ENCODE measurements around the gene SLC9A9.
"Not testable (repeated sequence)": the region's sequence is repeated elsewhere in the genome, so short reads cannot be mapped to it uniquely, and the experiment has no call there.

SLC9A9 gene

DNA sequence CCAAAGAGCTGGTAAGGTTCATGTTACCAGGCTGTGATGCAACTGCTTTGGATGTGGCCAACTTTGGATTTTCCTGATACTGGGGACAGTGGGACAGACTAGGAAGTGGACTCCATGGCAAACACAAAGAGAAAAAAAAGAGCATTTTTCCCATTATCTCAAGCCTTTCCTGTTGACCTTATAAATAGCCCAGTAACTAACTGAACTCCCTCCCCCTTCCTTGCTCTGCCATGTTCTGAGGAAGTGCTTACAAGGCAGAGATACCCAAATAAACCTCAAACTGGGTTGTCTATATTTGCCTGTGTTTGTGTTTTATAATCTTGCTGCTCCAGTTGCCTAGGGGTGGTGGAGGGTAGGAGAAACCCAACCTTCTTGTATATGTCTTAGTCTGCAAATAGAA is 27.3 kb upstream of the SLC9A9 start:
- H3K9me3 ChIP-seq (ENCODE audit: control insufficient read depth, insufficient read depth, low read length), result no peaks in the 10 kb centered on the region
- no peaks in the 10 kb centered on the region for H3K27me3 ChIP-seq (ENCODE audit: control insufficient read depth, insufficient read depth, low read length)
- H3K27ac ChIP-seq (ENCODE audit: low read length), result no peak overlapping the region
- H3K4me3 ChIP-seq (ENCODE audit: low read length), result no peak overlapping the region
- no peaks in the 10 kb centered on the region for H3K36me3 ChIP-seq (ENCODE audit: control insufficient read depth, insufficient read depth, low read length)
- H3K4me1 ChIP-seq (ENCODE audit: control insufficient read depth, insufficient read depth, low read length), result no peaks in the 10 kb centered on the region
- DNase-seq (ENCODE audit: low read depth, low spot score), result no peak

DNA sequence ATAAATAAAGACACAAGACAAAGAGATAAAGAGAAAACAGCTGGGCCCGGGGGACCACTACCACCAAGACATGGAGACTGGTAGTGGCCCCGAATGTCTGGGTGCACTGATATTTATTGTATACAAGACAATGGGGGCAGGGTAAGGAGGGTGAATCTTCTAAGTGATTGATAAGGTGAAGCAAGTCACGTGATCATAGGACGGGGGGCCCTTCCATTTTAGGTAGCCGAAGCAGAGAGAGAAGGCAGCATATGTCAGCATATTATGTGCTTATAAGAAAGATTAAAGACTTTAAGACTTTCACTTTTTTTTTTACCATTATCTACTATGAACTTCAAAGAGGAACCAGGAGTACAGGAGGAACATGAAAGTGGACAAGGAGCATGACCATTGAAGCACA is 25.3 kb upstream of the SLC9A9 start:
- H3K36me3 ChIP-seq (ENCODE audit: control insufficient read depth, insufficient read depth, low read length); H3K9me3 ChIP-seq (ENCODE audit: control insufficient read depth, insufficient read depth, low read length); H3K27me3 ChIP-seq (ENCODE audit: control insufficient read depth, insufficient read depth, low read length); DNase-seq (ENCODE audit: low read depth, low spot score); H3K4me1 ChIP-seq (ENCODE audit: control insufficient read depth, insufficient read depth, low read length); H3K27ac ChIP-seq (ENCODE audit: low read length); H3K4me3 ChIP-seq (ENCODE audit: low read length): not testable (repeated sequence)
- WGBS (ENCODE audit: insufficient coverage, insufficient read length), result no CpG with 5 or more reads among the region's 5 CpGs

- Histone ChIP-seq H3K9me3 (ENCODE audit: control insufficient read depth, insufficient read depth, low read length) (no peaks in the 10 kb centered on the region), H3K4me1 (ENCODE audit: control insufficient read depth, insufficient read depth, low read length) (no peaks in the 10 kb centered on the region), H3K4me3 (ENCODE audit: low read length) (no peak overlapping the region), H3K27ac (ENCODE audit: low read length) (no peak overlapping the region), H3K27me3 (ENCODE audit: control insufficient read depth, insufficient read depth, low read length) (no peaks in the 10 kb centered on the region), H3K36me3 (ENCODE audit: control insufficient read depth, insufficient read depth, low read length) (no peaks in the 10 kb centered on the region)
- WGBS (ENCODE audit: insufficient coverage, insufficient read length), result no CpG with 5 or more reads among the region's 1 CpG
- DNase-seq (ENCODE audit: low read depth, low spot score), result no peak
These were observed 17.0 kb upstream of the SLC9A9 start for GRCh38 chr3:143865302-143865701.

GRCh38 chr3:143859465-143860203 is 11.4 kb upstream of the SLC9A9 start:
- no peaks in the 10 kb centered on the region for H3K9me3 ChIP-seq (ENCODE audit: control insufficient read depth, insufficient read depth, low read length)
- WGBS (ENCODE audit: insufficient coverage, insufficient read length), result no CpG with 5 or more reads among the region's 3 CpGs
- H3K4me3 ChIP-seq (ENCODE audit: low read length), result no peak overlapping the region
- no peak for DNase-seq (ENCODE audit: low read depth, low spot score)
- H3K27ac ChIP-seq (ENCODE audit: low read length), result no peak overlapping the region
- H3K36me3 ChIP-seq (ENCODE audit: control insufficient read depth, insufficient read depth, low read length), result no peaks in the 10 kb centered on the region
- H3K4me1 ChIP-seq (ENCODE audit: control insufficient read depth, insufficient read depth, low read length), result no peaks in the 10 kb centered on the region
- H3K27me3 ChIP-seq (ENCODE audit: control insufficient read depth, insufficient read depth, low read length), result no peaks in the 10 kb centered on the region

GRCh38 chr3:143856252-143856970 is 8.1 kb upstream of the SLC9A9 start:
- WGBS (ENCODE audit: insufficient coverage, insufficient read length), result no CpG with 5 or more reads among the region's 9 CpGs
- Histone ChIP-seq H3K4me1 (ENCODE audit: control insufficient read depth, insufficient read depth, low read length) (no peaks in the 10 kb centered on the region), H3K4me3 (ENCODE audit: low read length) (no peak overlapping the region), H3K9me3 (ENCODE audit: control insufficient read depth, insufficient read depth, low read length) (no peaks in the 10 kb centered on the region), H3K27ac (ENCODE audit: low read length) (no peak overlapping the region), H3K36me3 (ENCODE audit: control insufficient read depth, insufficient read depth, low read length) (no peaks in the 10 kb centered on the region), H3K27me3 (ENCODE audit: control insufficient read depth, insufficient read depth, low read length) (no peaks in the 10 kb centered on the region)
- no peak for DNase-seq (ENCODE audit: low read depth, low spot score)

DNA sequence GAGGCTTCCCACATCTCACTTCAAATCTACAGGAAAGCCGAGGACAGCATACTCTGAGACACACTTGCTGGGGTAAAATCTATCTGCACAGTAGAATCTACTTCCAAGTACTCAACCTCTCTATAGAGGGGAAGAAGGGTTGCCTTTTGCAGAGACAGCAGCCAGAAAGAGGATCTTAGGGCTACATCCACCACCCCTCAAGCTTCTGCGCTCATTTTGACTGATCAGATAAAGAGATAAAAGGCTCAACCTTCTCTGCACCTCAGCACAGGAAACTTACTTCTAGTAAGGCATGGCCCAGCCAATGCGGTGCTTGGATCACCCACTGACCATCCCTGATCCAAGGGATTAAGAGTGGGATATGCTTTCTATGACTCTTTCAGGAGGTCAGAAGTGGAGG is 6.9 kb upstream of the SLC9A9 start:
- no peaks in the 10 kb centered on the region for H3K9me3 ChIP-seq (ENCODE audit: control insufficient read depth, insufficient read depth, low read length)
- DNase-seq (ENCODE audit: low read depth, low spot score), result no peak
- H3K36me3 ChIP-seq (ENCODE audit: control insufficient read depth, insufficient read depth, low read length), result no peaks in the 10 kb centered on the region
- H3K27me3 ChIP-seq (ENCODE audit: control insufficient read depth, insufficient read depth, low read length), result no peaks in the 10 kb centered on the region
- H3K4me1 ChIP-seq (ENCODE audit: control insufficient read depth, insufficient read depth, low read length), result no peaks in the 10 kb centered on the region
- no CpG with 5 or more reads among the region's 3 CpGs for WGBS (ENCODE audit: insufficient coverage, insufficient read length)
- H3K4me3 ChIP-seq (ENCODE audit: low read length), result no peak overlapping the region
- H3K27ac ChIP-seq (ENCODE audit: low read length), result no peak overlapping the region

- Histone ChIP-seq H3K9me3 (ENCODE audit: control insufficient read depth, insufficient read depth, low read length) (no peaks in the 10 kb centered on the region), H3K4me1 (ENCODE audit: control insufficient read depth, insufficient read depth, low read length) (no peaks in the 10 kb centered on the region; the same call in 1 of the 2 replicates), H3K27me3 (ENCODE audit: control insufficient read depth, insufficient read depth, low read length) (no peaks in the 10 kb centered on the region), H3K27ac (ENCODE audit: low read length) (no peak overlapping the region), H3K4me3 (ENCODE audit: low read length) (no peak overlapping the region), H3K36me3 (ENCODE audit: control insufficient read depth, insufficient read depth, low read length) (no peaks in the 10 kb centered on the region)
- DNase-seq (ENCODE audit: low read depth, low spot score), result no peak
- no CpG with 5 or more reads among the region's 5 CpGs for WGBS (ENCODE audit: insufficient coverage, insufficient read length)
These were observed 3.2 kb upstream of the SLC9A9 start for GRCh38 chr3:143851331-143852017.

GRCh38 chr3:143850877-143851276 is 2.6 kb upstream of the SLC9A9 start:
- no peak overlapping the region for H3K27ac ChIP-seq (ENCODE audit: low read length)
- no peaks in the 10 kb centered on the region for H3K36me3 ChIP-seq (ENCODE audit: control insufficient read depth, insufficient read depth, low read length)
- DNase-seq (ENCODE audit: low read depth, low spot score), result no peak
- no peaks in the 10 kb centered on the region for H3K27me3 ChIP-seq (ENCODE audit: control insufficient read depth, insufficient read depth, low read length)
- no peaks in the 10 kb centered on the region; the same call in 1 of the 2 replicates for H3K4me1 ChIP-seq (ENCODE audit: control insufficient read depth, insufficient read depth, low read length)
- H3K9me3 ChIP-seq (ENCODE audit: control insufficient read depth, insufficient read depth, low read length), result no peaks in the 10 kb centered on the region
- H3K4me3 ChIP-seq (ENCODE audit: low read length), result no peak overlapping the region

DNA sequence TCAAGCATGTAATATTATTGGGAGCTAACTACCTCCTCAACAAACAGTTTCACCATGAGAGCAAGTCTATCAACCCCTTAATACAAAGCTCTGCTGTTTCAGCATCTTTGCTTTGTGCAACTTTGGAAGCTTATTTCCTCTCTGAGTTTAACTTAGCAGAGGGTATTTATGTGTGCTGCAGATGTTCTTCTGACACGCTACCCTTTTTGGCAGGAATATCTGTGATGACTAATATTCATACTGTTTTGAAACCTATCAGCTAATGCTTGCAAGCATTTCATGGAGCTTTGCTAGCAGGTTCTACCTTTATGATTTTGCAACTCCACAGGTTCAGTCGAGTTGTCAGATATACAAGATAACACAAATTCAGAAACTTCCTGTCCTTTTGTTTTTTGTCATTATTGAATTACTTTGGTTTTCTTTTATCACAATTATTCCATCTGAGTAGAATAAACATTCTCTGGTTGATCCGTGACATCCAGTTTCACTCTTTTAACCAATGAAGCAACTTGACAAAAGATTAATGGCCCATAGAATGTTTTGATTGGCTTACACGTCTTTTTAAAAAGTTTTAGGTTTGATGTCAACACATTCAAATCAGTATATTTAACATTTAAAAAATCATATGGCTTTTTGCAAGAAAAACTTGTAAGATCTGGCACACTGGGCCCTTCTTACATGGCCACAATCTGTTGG is 1.7 kb upstream of the SLC9A9 start:
- WGBS (ENCODE audit: insufficient coverage, insufficient read length), result no CpG with 5 or more reads among the region's 4 CpGs
- no peak for DNase-seq (ENCODE audit: low read depth, low spot score)
- no peak overlapping the region for H3K4me3 ChIP-seq (ENCODE audit: low read length)
- no peaks in the 10 kb centered on the region; the same call in 1 of the 2 replicates for H3K4me1 ChIP-seq (ENCODE audit: control insufficient read depth, insufficient read depth, low read length)
- no peaks in the 10 kb centered on the region for H3K36me3 ChIP-seq (ENCODE audit: control insufficient read depth, insufficient read depth, low read length)
- H3K27me3 ChIP-seq (ENCODE audit: control insufficient read depth, insufficient read depth, low read length), result no peaks in the 10 kb centered on the region
- H3K27ac ChIP-seq (ENCODE audit: low read length), result no peak overlapping the region
- no peaks in the 10 kb centered on the region for H3K9me3 ChIP-seq (ENCODE audit: control insufficient read depth, insufficient read depth, low read length)

- H3K27ac ChIP-seq (ENCODE audit: low read length), result no peak overlapping the region
- H3K4me1 ChIP-seq (ENCODE audit: control insufficient read depth, insufficient read depth, low read length), result no peaks in the 10 kb centered on the region; the same call in 1 of the 2 replicates
- H3K4me3 ChIP-seq (ENCODE audit: low read length), result no peak overlapping the region
- no peak for DNase-seq (ENCODE audit: low read depth, low spot score)
- H3K36me3 ChIP-seq (ENCODE audit: control insufficient read depth, insufficient read depth, low read length), result no peaks in the 10 kb centered on the region
- no peaks in the 10 kb centered on the region for H3K9me3 ChIP-seq (ENCODE audit: control insufficient read depth, insufficient read depth, low read length)
- WGBS (ENCODE audit: insufficient coverage, insufficient read length), result no CpG with 5 or more reads among the region's 2 CpGs
- H3K27me3 ChIP-seq (ENCODE audit: control insufficient read depth, insufficient read depth, low read length), result no peaks in the 10 kb centered on the region
These were observed 436 bp upstream of the SLC9A9 start for GRCh38 chr3:143848704-143849103.
